Hematopoietic multipotent progenitor cell treated with erythropoietin and hydrocortisone succinate and interleukin-3 and kit ligand, for 4 days (in vitro differentiated cells): ENCODE data around the gene RPS16.

Experiments
- DNase-seq: peaks from one replicate; pipeline ENCODE4 v3.0.0-alpha.2; 2015

The RPS16 gene

DNA sequence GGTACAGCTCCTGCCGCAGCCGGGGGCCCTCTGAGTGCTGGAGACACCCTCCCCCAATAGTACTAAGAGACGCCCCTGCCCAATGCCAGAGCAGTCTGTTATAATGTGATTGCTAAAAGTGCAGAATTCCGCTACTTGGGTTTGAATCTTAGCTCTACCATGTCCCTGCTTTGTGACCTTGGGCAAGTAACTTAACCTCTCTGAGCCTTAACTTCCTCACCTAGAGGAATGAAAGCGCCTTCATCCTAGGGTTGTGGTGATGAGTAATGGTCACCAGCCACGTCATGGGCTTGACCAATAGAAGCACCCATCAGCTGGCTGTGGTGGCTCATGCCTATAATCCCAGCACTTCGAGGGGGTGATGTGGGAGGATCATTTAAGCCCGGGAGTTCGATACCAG, 16.7 kb downstream of the RPS16 start:
- no peak for DNase-seq

- no peak for DNase-seq
Observed at GRCh38 chr19:39417463-39418181, 18.1 kb downstream of the RPS16 start.

DNA sequence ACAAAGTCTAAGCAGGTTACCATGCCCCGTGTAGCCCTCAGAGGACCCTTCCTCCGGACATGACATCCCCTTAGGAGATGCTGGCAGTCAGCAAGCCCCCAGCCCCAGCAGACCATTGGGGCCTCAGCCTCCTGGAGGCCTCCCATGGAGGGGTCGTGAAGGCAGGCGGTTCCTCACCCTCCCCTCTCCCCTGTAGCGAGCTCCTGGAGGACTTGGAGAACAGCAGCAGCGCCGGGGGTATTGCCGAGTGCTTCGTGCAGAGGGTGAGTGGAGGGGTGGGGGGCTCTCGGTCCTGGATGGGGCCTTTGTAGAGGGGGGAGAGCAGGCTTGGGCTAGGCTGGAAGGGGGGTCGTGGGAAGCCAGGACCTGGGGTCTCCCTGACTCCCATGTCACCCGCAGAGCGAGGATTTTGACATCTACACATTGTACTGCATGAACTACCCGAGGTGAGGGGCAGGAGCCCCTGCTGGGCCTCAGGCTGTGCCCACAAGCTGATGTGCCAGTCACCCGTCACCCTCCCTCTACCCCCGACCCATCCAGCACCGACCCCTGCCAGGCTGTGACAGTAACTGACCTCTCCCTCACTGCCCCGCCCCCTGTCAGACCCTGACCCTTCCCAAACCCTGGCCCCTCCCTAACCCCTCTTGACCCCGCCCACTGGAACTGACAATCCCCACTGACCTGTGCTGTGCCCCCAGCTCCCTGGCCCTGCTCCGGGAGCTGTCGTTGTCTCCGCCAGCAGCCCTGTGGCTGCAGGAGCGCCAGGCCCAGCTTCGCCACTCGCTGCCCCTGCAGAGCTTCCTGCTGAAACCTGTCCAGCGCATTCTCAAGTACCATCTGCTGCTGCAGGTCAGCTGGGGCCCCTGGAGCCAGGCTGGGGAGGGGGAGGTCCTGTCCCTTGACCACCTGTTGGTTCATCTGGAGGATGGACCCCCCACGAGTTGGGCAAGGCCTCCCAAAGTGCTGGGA, 19.3 kb downstream of the RPS16 start:
- no peak for DNase-seq

GRCh38 chr19:39415111-39416046, 20.4 kb downstream of the RPS16 start:
- no peak for DNase-seq

GRCh38 chr19:39413911-39414608, 21.7 kb downstream of the RPS16 start:
- no peak for DNase-seq

DNA sequence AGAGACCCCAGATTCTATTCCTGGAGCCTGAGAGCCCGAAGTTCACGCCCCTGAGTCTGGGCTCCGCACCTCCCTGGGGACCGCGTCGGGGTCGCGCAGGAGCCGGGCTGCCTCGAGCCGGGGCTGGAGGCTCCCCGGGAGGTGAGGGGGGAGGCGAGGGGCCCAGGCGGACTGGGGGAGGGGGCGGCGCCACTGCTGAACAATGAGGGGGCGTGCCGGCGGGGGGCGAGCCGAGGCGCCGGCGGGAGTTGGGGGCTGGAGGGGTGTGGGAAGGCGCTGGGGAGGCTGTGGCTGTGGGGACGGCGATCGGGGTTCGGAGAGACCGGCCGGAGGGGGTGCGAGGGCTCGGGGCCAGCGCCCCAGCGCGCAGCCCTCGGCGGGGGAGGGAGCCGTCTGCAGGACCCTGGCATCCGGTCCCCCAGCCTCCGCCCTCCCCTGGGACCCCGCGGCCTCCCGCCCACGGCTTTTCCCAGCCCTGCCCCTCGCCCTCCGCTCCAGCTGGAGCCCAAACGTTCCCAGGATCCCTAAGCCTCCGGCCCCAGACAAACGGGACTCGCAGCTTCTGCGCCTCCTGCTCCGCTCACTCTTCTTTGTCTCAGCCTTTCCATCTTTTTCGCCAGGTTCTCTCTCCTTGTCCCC, 22.4 kb downstream of the RPS16 start:
- DNase-seq: no peak

- no peak for DNase-seq
Observed at GRCh38 chr19:39412867-39413271, 22.9 kb downstream of the RPS16 start.

- peak; percentile 100 for DNase-seq
Observed at GRCh38 chr19:39412100-39412866, 23.5 kb downstream of the RPS16 start, which contains the start of gene PLEKHG2. TSS of gene PLEKHG2 (plus strand) at chr19:39412669. CDS start at chr19:39414087, 1,418 bp downstream.

- DNase-seq: peak; percentile 97
Observed at GRCh38 chr19:39411832-39412099, 24.0 kb downstream of the RPS16 start.

GRCh38 chr19:39411081-39411831, 24.5 kb downstream of the RPS16 start:
- no peak for DNase-seq

DNA sequence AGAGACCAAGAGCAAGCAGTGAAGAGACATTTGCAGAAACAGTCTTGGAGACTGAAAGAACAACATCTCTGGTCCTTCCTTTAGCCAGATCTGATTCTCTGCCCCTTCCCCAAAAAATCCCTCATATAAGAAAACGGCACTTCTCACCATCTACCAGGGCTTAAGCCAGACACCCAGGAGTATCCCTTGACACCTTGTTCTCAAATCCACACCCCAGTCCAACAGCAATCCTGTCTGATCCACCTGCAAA, 25.0 kb downstream of the RPS16 start:
- DNase-seq: no peak

- peak; percentile 75 for DNase-seq
Observed at GRCh38 chr19:39410017-39410830, 25.5 kb downstream of the RPS16 start.

- DNase-seq: peak; percentile 76
Observed at GRCh38 chr19:39409208-39410016, 26.3 kb downstream of the RPS16 start.

- DNase-seq: no peak
Observed at GRCh38 chr19:39408392-39409207, 27.1 kb downstream of the RPS16 start.

DNA sequence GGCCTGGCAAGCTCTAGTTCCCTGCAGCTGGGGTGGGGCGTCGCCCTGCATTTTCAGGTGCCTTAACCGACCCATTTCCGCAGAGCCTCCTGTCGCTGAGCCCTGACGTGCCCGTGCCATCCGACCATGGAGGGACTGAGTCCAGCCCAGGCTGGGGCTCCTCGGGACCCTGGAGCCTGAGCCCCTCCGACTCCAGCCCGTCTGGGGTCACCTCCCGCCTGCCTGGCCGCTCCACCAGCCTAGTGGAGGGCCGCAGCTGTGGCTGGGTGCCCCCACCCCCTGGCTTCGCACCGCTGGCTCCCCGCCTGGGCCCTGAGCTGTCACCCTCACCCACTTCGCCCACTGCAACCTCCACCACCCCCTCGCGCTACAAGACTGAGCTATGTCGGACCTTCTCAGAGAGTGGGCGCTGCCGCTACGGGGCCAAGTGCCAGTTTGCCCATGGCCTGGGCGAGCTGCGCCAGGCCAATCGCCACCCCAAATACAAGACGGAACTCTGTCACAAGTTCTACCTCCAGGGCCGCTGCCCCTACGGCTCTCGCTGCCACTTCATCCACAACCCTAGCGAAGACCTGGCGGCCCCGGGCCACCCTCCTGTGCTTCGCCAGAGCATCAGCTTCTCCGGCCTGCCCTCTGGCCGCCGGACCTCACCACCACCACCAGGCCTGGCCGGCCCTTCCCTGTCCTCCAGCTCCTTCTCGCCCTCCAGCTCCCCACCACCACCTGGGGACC, 27.9 kb downstream of the RPS16 start:
- DNase-seq: peak; percentile 77

DNA sequence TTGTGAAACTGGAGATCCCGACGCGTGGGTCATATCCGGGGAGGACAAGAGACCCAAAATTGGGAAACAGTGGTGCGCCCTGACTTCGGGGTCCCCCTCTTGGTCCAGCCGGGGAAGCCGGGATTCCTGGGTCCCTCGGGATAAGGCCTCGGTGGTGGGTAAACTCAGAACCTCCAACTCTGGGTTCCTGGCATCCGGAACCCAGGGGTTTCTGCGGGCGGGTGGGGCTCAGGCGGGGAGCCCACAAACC, 28.4 kb downstream of the RPS16 start:
- no peak for DNase-seq

- DNase-seq: peak; percentile 92
Observed at GRCh38 chr19:39406656-39407409, 28.9 kb downstream of the RPS16 start, which contains the start of gene ZFP36. TSS of gene ZFP36 (plus strand) at chr19:39406847. CDS start at chr19:39406905, 58 bp downstream.
